ENCODE results near the gene GAB2.

GAB2 gene

GRCh38 chr11:78427615-78428265 is 10.1 kb upstream of the GAB2 start:
- DNase-seq = no peak

- no peak for DNase-seq
Observed at GRCh38 chr11:78426845-78427244, 9.2 kb upstream of the GAB2 start.

- no peak for DNase-seq
Observed at GRCh38 chr11:78425399-78426070, 7.9 kb upstream of the GAB2 start.

- DNase-seq = no peak
Observed at GRCh38 chr11:78424334-78425270, 7.0 kb upstream of the GAB2 start.

- no peak for DNase-seq
Observed at GRCh38 chr11:78423241-78423640, 5.6 kb upstream of the GAB2 start.

- DNase-seq = peak; percentile 39
Observed at GRCh38 chr11:78420796-78421209, 3.2 kb upstream of the GAB2 start.

- peak; percentile 35 for DNase-seq
Observed at GRCh38 chr11:78420255-78420764, 2.7 kb upstream of the GAB2 start.

- no peak for DNase-seq
Observed at GRCh38 chr11:78419327-78419726, 1.7 kb upstream of the GAB2 start.

GRCh38 chr11:78418584-78419211 is 1.1 kb upstream of the GAB2 start:
- no peak for DNase-seq

GRCh38 chr11:78417888-78418583 is 416 bp upstream of the GAB2 start:
- peak; percentile 66 for DNase-seq

GRCh38 chr11:78416285-78417174 is 1.1 kb downstream of the GAB2 start:
- DNase-seq = peak; percentile 66

GRCh38 chr11:78415338-78415737 is 2.3 kb downstream of the GAB2 start:
- no peak for DNase-seq

GRCh38 chr11:78414321-78415051 is 3.1 kb downstream of the GAB2 start:
- no peak for DNase-seq

- no peak for DNase-seq
Observed at GRCh38 chr11:78408619-78409018, 9.0 kb downstream of the GAB2 start.

GRCh38 chr11:78406568-78407196 is 10.9 kb downstream of the GAB2 start:
- no peak for DNase-seq

GRCh38 chr11:78405805-78406204 is 11.8 kb downstream of the GAB2 start:
- no peak for DNase-seq

GRCh38 chr11:78403781-78404180 is 13.8 kb downstream of the GAB2 start:
- DNase-seq = no peak

- no peak for DNase-seq
Observed at GRCh38 chr11:78402847-78403246, 14.8 kb downstream of the GAB2 start.

GRCh38 chr11:78400702-78401101 is 16.9 kb downstream of the GAB2 start:
- no peak for DNase-seq

GRCh38 chr11:78400116-78400515 is 17.5 kb downstream of the GAB2 start:
- DNase-seq = no peak
